Upper lobe of left lung (tissue), 6 donors: ENCODE results near the gene CS. TPM values are rescaled to one million over a fixed set of nuclear protein-coding genes. Genes with fewer than 3 reads are reported as not detected.

Source experiments
- ATAC-seq, 2 donors: fragments of 200-7000 bp; cut with Tn5 transposase; one replicate each; pipeline ENCODE4 v1.9.1; 2022; ENCODE audit warnings: mild to moderate bottlenecking in 2 of 2, moderate library complexity in 2 of 2; ENCODE audit not compliant: low FRiP score in 2 of 2
- DNase-seq, 2 donors: peaks; one replicate each; pipeline ENCODE4 v3.0.0-alpha.2; 2019 to 2020
- H3K27ac ChIP-seq, 4 donors: fragments of 200-600 bp; sonication (generic); one replicate each; pipeline ENCODE4 v1.5.1; 2016 to 2019
- H3K27me3 ChIP-seq, 4 donors: fragments of 200-600 bp; sonication (generic); one replicate each; pipeline ENCODE4 v1.5.1; 2017 to 2019
- H3K36me3 ChIP-seq, 4 donors: fragments of 200-600 bp; sonication (generic); one replicate each; pipeline ENCODE4 v1.5.1; 2016 to 2019
- H3K4me1 ChIP-seq, 4 donors: fragments of 200-600 bp; sonication (generic); one replicate each; pipeline ENCODE4 v1.5.1; 2018 to 2019
- H3K4me3 ChIP-seq, 4 donors: fragments of 200-600 bp; sonication (generic); one replicate each; pipeline ENCODE4 v1.5.1; 2017 to 2019; ENCODE audit warnings: mild to moderate bottlenecking in 2 of 4, moderate library complexity in 1 of 4
- H3K9me3 ChIP-seq, 4 donors: fragments of 200-600 bp; sonication (generic); one replicate each; pipeline ENCODE4 v1.5.1; 2018 to 2019
- CTCF ChIP-seq, 6 experiments: fragments of 450-650 bp in 4 of 6; fragments of 200-600 bp in 2 of 6; sonication (generic) in 2 of 6; IDR thresholded peaks; one replicate each; pipeline ENCODE4 v1.5.1; 2016 to 2019; ENCODE audit warnings: antibody characterized with exemption in 6 of 6
- EP300 ChIP-seq, 4 donors: sonication (generic); formaldehyde crosslinking; IDR thresholded peaks; one replicate each; pipeline ENCODE4 v1.5.1; 2017; ENCODE audit warnings: antibody characterized with exemption in 4 of 4, control low read depth in 2 of 4
- POLR2A ChIP-seq, 4 donors: fragments of 450-650 bp; IDR thresholded peaks; one replicate each; pipeline ENCODE4 v1.5.1; 2016 to 2017; ENCODE audit warnings: antibody characterized with exemption in 4 of 4, mild to moderate bottlenecking in 2 of 4
- POLR2AphosphoS5 ChIP-seq, 2 donors: sonication (generic); formaldehyde crosslinking; IDR thresholded peaks; one replicate each; pipeline ENCODE4 v1.5.1; 2017; ENCODE audit warnings: antibody characterized with exemption in 2 of 2
- WGBS, 2 donors: methylation state at CpG; one replicate each; pipeline ENCODE4 v1.1.5; 2017 to 2018; 5-methylcytosine and 5-hydroxymethylcytosine counted together
- total RNA-seq, 6 donors: library from RNA; depleted of rRNA in 4 of 6; stranded (reverse); fragments of >200 nt in 4 of 6; gene quantifications; one replicate each; pipeline versions ENCODE4 v1.1.0 to v1.2.1, GENCODE V29; 2016 to 2021
- donor health status: DM: no; HTN: no; CAD: no; lungs with moderate emphysema.
- donor health status: DM: no; HTN: yes; CAD: no; lungs with severe emphysema.

CS gene
- total RNA-seq, 6 donors from 2014 or later, result 99.9 to 201 (median 151) TPM

- Histone ChIP-seq H3K4me3 (no peak overlapping the region), H3K36me3 (peaks cover 0 to 25% (median 2%) of the 10 kb centered on the region in 4 donors), H3K9me3 (no peaks in the 10 kb centered on the region), H3K27me3 (no peaks in the 10 kb centered on the region), H3K4me1 (peaks cover 37 to 69% (median 49%) of the 10 kb centered on the region in 4 donors), H3K27ac (no peak overlapping the region)
- DNase-seq, result no peak
- ATAC-seq, result no peak
- TF ChIP-seq CTCF (IDR thresholded peaks at IDR 0.05) (no peak), POLR2A (IDR thresholded peaks at IDR 0.05) (no peak), POLR2AphosphoS5 (IDR thresholded peaks at IDR 0.05) (no peak), EP300 (IDR thresholded peaks at IDR 0.05) (no peak)
- WGBS, 2 donors, result 87 to 92% methylated on average over 8 of the region's 8 CpGs
These were observed 2.7 kb downstream of the CS start for GRCh38 chr12:56297400-56297799.

GRCh38 chr12:56296295-56296694, 3.8 kb downstream of the CS start:
- Histone ChIP-seq H3K4me1 (peaks cover 46 to 66% (median 49%) of the 10 kb centered on the region in 4 donors), H3K9me3 (no peaks in the 10 kb centered on the region), H3K4me3 (no peak overlapping the region), H3K36me3 (peaks cover 0 to 29% (median 2%) of the 10 kb centered on the region in 4 donors), H3K27ac (no peak overlapping the region), H3K27me3 (no peaks in the 10 kb centered on the region)
- ATAC-seq (no peak), DNase-seq (no peak)
- no peak for TF ChIP-seq POLR2AphosphoS5 (IDR thresholded peaks at IDR 0.05)
- TF ChIP-seq EP300 (IDR thresholded peaks at IDR 0.05), result no peak
- TF ChIP-seq CTCF (IDR thresholded peaks at IDR 0.05), result no peak
- TF ChIP-seq POLR2A (IDR thresholded peaks at IDR 0.05), result no peak
- 53 to 70% methylated on average over 4 to 5 of the region's 5 CpGs for WGBS, 2 donors

GRCh38 chr12:56293795-56294194, 6.3 kb downstream of the CS start:
- H3K27ac ChIP-seq, result no peak overlapping the region
- no peak overlapping the region for H3K4me3 ChIP-seq
- TF ChIP-seq CTCF (IDR thresholded peaks at IDR 0.05) (no peak), POLR2A (IDR thresholded peaks at IDR 0.05) (no peak), POLR2AphosphoS5 (IDR thresholded peaks at IDR 0.05) (no peak), EP300 (IDR thresholded peaks at IDR 0.05) (no peak)
- no peak for DNase-seq
- peaks cover 0 to 34% (median 5%) of the 10 kb centered on the region in 4 donors for H3K36me3 ChIP-seq
- H3K4me1 ChIP-seq, result peaks cover 40 to 70% (median 41%) of the 10 kb centered on the region in 4 donors
- no peaks in the 10 kb centered on the region for H3K27me3 ChIP-seq
- no peak for ATAC-seq
- 63 to 82% methylated on average over 5 of the region's 5 CpGs for WGBS, 2 donors
- no peaks in the 10 kb centered on the region for H3K9me3 ChIP-seq

GRCh38 chr12:56288705-56289387, 11.3 kb downstream of the CS start:
- DNase-seq, result no peak
- Histone ChIP-seq H3K36me3 (peaks cover 1 to 37% (median 20%) of the 10 kb centered on the region in 4 donors), H3K4me1 (peaks cover 16 to 78% (median 37%) of the 10 kb centered on the region in 4 donors), H3K9me3 (no peaks in the 10 kb centered on the region), H3K4me3 (no peak overlapping the region), H3K27ac (peak overlapping the region in 2 of 4 donors; percentile 13 to 44), H3K27me3 (no peaks in the 10 kb centered on the region)
- ATAC-seq, result peak in 1 of 2 donors; percentile 51
- TF ChIP-seq POLR2A (IDR thresholded peaks at IDR 0.05) (no peak), POLR2AphosphoS5 (IDR thresholded peaks at IDR 0.05) (no peak), EP300 (IDR thresholded peaks at IDR 0.05) (no peak), CTCF (IDR thresholded peaks at IDR 0.05) (no peak)
- WGBS, 2 donors, result 57 to 66% methylated on average over 3 of the region's 3 CpGs
